ENCODE results near the gene RNGTT. TPM values are rescaled to one million over a fixed set of nuclear protein-coding genes. Genes with fewer than 3 reads are reported as not detected.

The RNGTT gene
- total and polyA plus RNA-seq, 12 donors = 3.1 to 10.9 (median 8.6) TPM

GRCh38 chr6:88919032-88919431 is 44.4 kb downstream of the RNGTT start:
- intact Hi-C loops (cut with DNase I) = no loop called here
- peaks cover 0 to 15% (median 5%) of the 10 kb centered on the region in 9 donors for H3K36me3 ChIP-seq
- H3K27ac ChIP-seq = no peak overlapping the region
- peaks cover 0 to 10% (median 0%) of the 10 kb centered on the region in 11 donors for H3K9me3 ChIP-seq
- H3K4me1 ChIP-seq = peaks cover 0 to 6% (median 0%) of the 10 kb centered on the region in 9 donors
- DNase-seq (no peak), ATAC-seq (no peak)
- no peak overlapping the region for H3K4me3 ChIP-seq
- 72 to 96% methylated on average over 1 of the region's 1 CpG for WGBS, 2 donors
- H3K27me3 ChIP-seq = no peaks in the 10 kb centered on the region
- peak in 3 of 9 donors; percentile 13 to 32 (median 28) for TF ChIP-seq CTCF (IDR thresholded peaks at IDR 0.05)

- Histone ChIP-seq H3K36me3 (no peaks in the 10 kb centered on the region), H3K4me3 (no peak overlapping the region), H3K27ac (no peak overlapping the region), H3K4me1 (peaks cover 0 to 4% (median 0%) of the 10 kb centered on the region in 9 donors), H3K9me3 (peaks cover 0 to 10% (median 0%) of the 10 kb centered on the region in 11 donors), H3K27me3 (no peaks in the 10 kb centered on the region)
- intact Hi-C loops (cut with DNase I) = no loop called here
- DNase-seq = no peak
- 83 to 91% methylated on average over 1 of the region's 1 CpG for WGBS, 2 donors
- ATAC-seq = no peak
- no peak for TF ChIP-seq CTCF (IDR thresholded peaks at IDR 0.05)
Observed at GRCh38 chr6:88916615-88917208, 46.7 kb downstream of the RNGTT start.

GRCh38 chr6:88914895-88915598 is 48.4 kb downstream of the RNGTT start:
- Histone ChIP-seq H3K9me3 (peaks cover 0 to 10% (median 0%) of the 10 kb centered on the region in 11 donors), H3K27me3 (no peaks in the 10 kb centered on the region), H3K36me3 (no peaks in the 10 kb centered on the region), H3K27ac (no peak overlapping the region), H3K4me3 (no peak overlapping the region), H3K4me1 (peaks cover 0 to 17% (median 12%) of the 10 kb centered on the region in 9 donors)
- ATAC-seq (no peak), DNase-seq (no peak)
- intact Hi-C loops (cut with DNase I) = loop anchor here in 1 of 10 donors (2.0 kb wide), 1 partner anchor 36 kb away; no protein-coding TSS in a partner anchor
- no peak for TF ChIP-seq CTCF (IDR thresholded peaks at IDR 0.05)
- 83 to 96% methylated on average over 3 of the region's 3 CpGs for WGBS, 2 donors

GRCh38 chr6:88914180-88914579 is 49.2 kb downstream of the RNGTT start:
- no peak for TF ChIP-seq CTCF (IDR thresholded peaks at IDR 0.05)

More at GRCh38 chr6:88914180-88914579, 49.2 kb downstream of the RNGTT start:
- no peak overlapping the region for H3K4me3 ChIP-seq
- intact Hi-C loops (cut with DNase I) = loop anchor here in 1 of 10 donors (2.0 kb wide), 1 partner anchor 37 kb away; no protein-coding TSS in a partner anchor
- H3K9me3 ChIP-seq = peaks cover 0 to 10% (median 0%) of the 10 kb centered on the region in 11 donors
- peaks cover 0 to 21% (median 13%) of the 10 kb centered on the region in 9 donors for H3K4me1 ChIP-seq
- no peak for DNase-seq
- WGBS, 2 donors = 95 to 96% methylated on average over 4 of the region's 4 CpGs
- no peak overlapping the region for H3K27ac ChIP-seq
- no peaks in the 10 kb centered on the region for H3K36me3 ChIP-seq
- no peaks in the 10 kb centered on the region for H3K27me3 ChIP-seq
- ATAC-seq = no peak

Data from heart right ventricle (tissue), 16 donors.